Nephron (organoid): ENCODE measurements around the gene HELZ2.

Source experiments
- H3K27ac Mint-ChIP-seq, 3 experiments: 2 replicates each; pipeline ENCODE4 v1.8.0; 2020; ENCODE audit warnings: mixed read lengths in 3 of 3, mild to moderate bottlenecking in 2 of 3, moderate library complexity in 1 of 3
- H3K27me3 Mint-ChIP-seq: 2 replicates; pipeline ENCODE4 v1.8.0; 2021; ENCODE audit warnings: low read depth, mild to moderate bottlenecking, moderate library complexity, mixed read lengths
- H3K36me3 Mint-ChIP-seq: 2 replicates; pipeline ENCODE4 v1.8.0; 2020; ENCODE audit warnings: low read depth, mixed read lengths
- H3K4me1 Mint-ChIP-seq: 2 replicates; pipeline ENCODE4 v1.8.0; 2020; ENCODE audit warnings: mixed read lengths
- H3K4me3 Mint-ChIP-seq, 3 experiments: 2 replicates each; pipeline ENCODE4 v1.8.0; 2020; ENCODE audit warnings: mild to moderate bottlenecking in 3 of 3, mixed read lengths in 3 of 3, moderate library complexity in 2 of 3
- H3K9me3 Mint-ChIP-seq: 2 replicates; pipeline ENCODE4 v1.8.0; 2020; ENCODE audit warnings: mixed read lengths
- CTCF ChIP-seq, 3 experiments: fragments of 200-600 bp; sonication (generic); IDR thresholded peaks; one replicate each; pipeline ENCODE4 v1.5.0; 2021; ENCODE audit warnings: antibody characterized with exemption in 3 of 3; ENCODE audit not compliant: unreplicated experiment in 3 of 3

Gene HELZ2

GRCh38 chr20:63570281-63571086 lies 3.6 kb downstream of the HELZ2 start:
- Mint-ChIP-seq H3K4me1 (no peaks in the 10 kb centered on the region), H3K36me3 (no peaks in the 10 kb centered on the region), H3K9me3 (no peaks in the 10 kb centered on the region), H3K4me3 (no peak overlapping the region), H3K27ac (no peak overlapping the region), H3K27me3 (no peaks in the 10 kb centered on the region)
- no peak for TF ChIP-seq CTCF (IDR thresholded peaks at IDR 0.05; ENCODE audit: unreplicated experiment in 3 of 3)

GRCh38 chr20:63568986-63569949 lies 4.8 kb downstream of the HELZ2 start:
- H3K4me1 Mint-ChIP-seq: no peaks in the 10 kb centered on the region
- TF ChIP-seq CTCF (IDR thresholded peaks at IDR 0.05; ENCODE audit: unreplicated experiment in 3 of 3): no peak
- no peaks in the 10 kb centered on the region for H3K36me3 Mint-ChIP-seq
- H3K4me3 Mint-ChIP-seq: no peak overlapping the region
- H3K27me3 Mint-ChIP-seq: no peaks in the 10 kb centered on the region
- H3K9me3 Mint-ChIP-seq: no peaks in the 10 kb centered on the region
- no peak overlapping the region for H3K27ac Mint-ChIP-seq

GRCh38 chr20:63568170-63568981 lies 5.7 kb downstream of the HELZ2 start:
- no peaks in the 10 kb centered on the region for H3K9me3 Mint-ChIP-seq
- no peaks in the 10 kb centered on the region for H3K27me3 Mint-ChIP-seq
- H3K27ac Mint-ChIP-seq: no peak overlapping the region
- no peak for TF ChIP-seq CTCF (IDR thresholded peaks at IDR 0.05; ENCODE audit: unreplicated experiment in 3 of 3)
- H3K4me1 Mint-ChIP-seq: no peaks in the 10 kb centered on the region
- H3K4me3 Mint-ChIP-seq: no peak overlapping the region
- no peaks in the 10 kb centered on the region for H3K36me3 Mint-ChIP-seq

- Mint-ChIP-seq H3K27me3 (no peaks in the 10 kb centered on the region), H3K4me3 (no peak overlapping the region), H3K4me1 (no peaks in the 10 kb centered on the region), H3K36me3 (no peaks in the 10 kb centered on the region), H3K9me3 (no peaks in the 10 kb centered on the region), H3K27ac (no peak overlapping the region)
- TF ChIP-seq CTCF (IDR thresholded peaks at IDR 0.05; ENCODE audit: unreplicated experiment in 3 of 3): no peak
Measured at GRCh38 chr20:63567386-63568169, 6.5 kb downstream of the HELZ2 start.

GRCh38 chr20:63567136-63567385 lies 7.0 kb downstream of the HELZ2 start:
- no peak overlapping the region for H3K4me3 Mint-ChIP-seq
- no peak overlapping the region for H3K27ac Mint-ChIP-seq
- TF ChIP-seq CTCF (IDR thresholded peaks at IDR 0.05; ENCODE audit: unreplicated experiment in 3 of 3): no peak
- no peaks in the 10 kb centered on the region for H3K36me3 Mint-ChIP-seq
- no peaks in the 10 kb centered on the region for H3K27me3 Mint-ChIP-seq
- H3K4me1 Mint-ChIP-seq: no peaks in the 10 kb centered on the region
- no peaks in the 10 kb centered on the region for H3K9me3 Mint-ChIP-seq
